ENCODE results near the gene CTH.

- TF ChIP-seq ZNF513 (CRISPR knock-in tag; conservative IDR thresholded peaks at IDR 0.05) (no peak), HMGXB3 (CRISPR knock-in tag; IDR thresholded peaks at IDR 0.05; ENCODE audit: borderline replicate concordance) (no peak), PTBP1 (IDR thresholded peaks at IDR 0.05; ENCODE audit: low read depth, low read length, poor library complexity, severe bottlenecking) (no peak)
- TF ChIP-seq, protein P1, sequence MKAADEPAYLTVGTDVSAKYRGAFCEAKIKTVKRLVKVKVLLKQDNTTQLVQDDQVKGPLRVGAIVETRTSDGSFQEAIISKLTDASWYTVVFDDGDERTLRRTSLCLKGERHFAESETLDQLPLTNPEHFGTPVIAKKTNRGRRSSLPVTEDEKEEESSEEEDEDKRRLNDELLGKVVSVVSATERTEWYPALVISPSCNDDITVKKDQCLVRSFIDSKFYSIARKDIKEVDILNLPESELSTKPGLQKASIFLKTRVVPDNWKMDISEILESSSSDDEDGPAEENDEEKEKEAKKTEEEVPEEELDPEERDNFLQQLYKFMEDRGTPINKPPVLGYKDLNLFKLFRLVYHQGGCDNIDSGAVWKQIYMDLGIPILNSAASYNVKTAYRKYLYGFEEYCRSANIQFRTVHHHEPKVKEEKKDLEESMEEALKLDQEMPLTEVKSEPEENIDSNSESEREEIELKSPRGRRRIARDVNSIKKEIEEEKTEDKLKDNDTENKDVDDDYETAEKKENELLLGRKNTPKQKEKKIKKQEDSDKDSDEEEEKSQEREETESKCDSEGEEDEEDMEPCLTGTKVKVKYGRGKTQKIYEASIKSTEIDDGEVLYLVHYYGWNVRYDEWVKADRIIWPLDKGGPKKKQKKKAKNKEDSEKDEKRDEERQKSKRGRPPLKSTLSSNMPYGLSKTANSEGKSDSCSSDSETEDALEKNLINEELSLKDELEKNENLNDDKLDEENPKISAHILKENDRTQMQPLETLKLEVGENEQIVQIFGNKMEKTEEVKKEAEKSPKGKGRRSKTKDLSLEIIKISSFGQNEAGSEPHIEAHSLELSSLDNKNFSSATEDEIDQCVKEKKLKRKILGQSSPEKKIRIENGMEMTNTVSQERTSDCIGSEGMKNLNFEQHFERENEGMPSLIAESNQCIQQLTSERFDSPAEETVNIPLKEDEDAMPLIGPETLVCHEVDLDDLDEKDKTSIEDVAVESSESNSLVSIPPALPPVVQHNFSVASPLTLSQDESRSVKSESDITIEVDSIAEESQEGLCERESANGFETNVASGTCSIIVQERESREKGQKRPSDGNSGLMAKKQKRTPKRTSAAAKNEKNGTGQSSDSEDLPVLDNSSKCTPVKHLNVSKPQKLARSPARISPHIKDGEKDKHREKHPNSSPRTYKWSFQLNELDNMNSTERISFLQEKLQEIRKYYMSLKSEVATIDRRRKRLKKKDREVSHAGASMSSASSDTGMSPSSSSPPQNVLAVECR (CRISPR knock-in tag; IDR thresholded peaks at IDR 0.05; ENCODE audit: borderline replicate concordance) = no peak
Measured at GRCh38 chr1:70415882-70416281, 4.8 kb downstream of the CTH start.

Data from HepG2 (cell line).